HG03442 (cell line): ENCODE data around the gene STARD13.

Source experiments
- ATAC-seq: cut with Tn5 transposase; IDR thresholded peaks from one replicate; pipeline ENCODE4 v1.9.1; 2021; ENCODE audit warnings: mild to moderate bottlenecking, moderate library complexity; ENCODE audit not compliant: unreplicated experiment

STARD13 gene

GRCh38 chr13:33125821-33126570 is 159.6 kb downstream of the STARD13 start:
- ATAC-seq = no peak

GRCh38 chr13:33123066-33123859 is 162.3 kb downstream of the STARD13 start:
- ATAC-seq = no peak

GRCh38 chr13:33119856-33120543 is 165.6 kb downstream of the STARD13 start:
- no peak for ATAC-seq

GRCh38 chr13:33119022-33119781 is 166.4 kb downstream of the STARD13 start:
- ATAC-seq = no peak

- no peak for ATAC-seq
Observed at GRCh38 chr13:33116321-33117010, 169.1 kb downstream of the STARD13 start.

GRCh38 chr13:33115274-33115673 is 170.3 kb downstream of the STARD13 start:
- ATAC-seq = no peak

GRCh38 chr13:33114146-33114545 is 171.4 kb downstream of the STARD13 start:
- ATAC-seq = no peak

GRCh38 chr13:33112766-33113165 is 172.8 kb downstream of the STARD13 start:
- no peak for ATAC-seq

GRCh38 chr13:33111414-33112110 is 174.0 kb downstream of the STARD13 start:
- ATAC-seq = no peak

GRCh38 chr13:33110713-33111413 is 174.7 kb downstream of the STARD13 start:
- no peak for ATAC-seq

- ATAC-seq = no peak
Observed at GRCh38 chr13:33110386-33110712, 175.2 kb downstream of the STARD13 start.

GRCh38 chr13:33109801-33110200 is 175.8 kb downstream of the STARD13 start:
- no peak for ATAC-seq

GRCh38 chr13:33109271-33109697 is 176.3 kb downstream of the STARD13 start:
- no peak for ATAC-seq

- ATAC-seq = no peak
Observed at GRCh38 chr13:33108620-33109019, 176.9 kb downstream of the STARD13 start.

GRCh38 chr13:33107361-33107760 is 178.2 kb downstream of the STARD13 start:
- ATAC-seq = no peak

GRCh38 chr13:33106656-33107360 is 178.7 kb downstream of the STARD13 start:
- no peak for ATAC-seq

GRCh38 chr13:33105387-33106005 is 180.1 kb downstream of the STARD13 start:
- ATAC-seq = no peak

- no peak for ATAC-seq
Observed at GRCh38 chr13:33103457-33103856, 182.1 kb downstream of the STARD13 start.
